Mesendoderm (in vitro differentiated cells): ENCODE measurements around the gene FRMD4A.

ENCODE experiments used
- DNase-seq: peaks from one replicate; pipeline ENCODE4 v3.0.0; 2013
- H2AK5ac ChIP-seq: 2 replicates; pipeline ENCODE4 v1.6.1; 2013; ENCODE audit warnings: low read length, inconsistent platforms
- H2BK120ac ChIP-seq: 2 replicates; pipeline ENCODE4 v1.6.1; 2013; ENCODE audit warnings: low read depth, mild to moderate bottlenecking, low read length, moderate library complexity, mixed read lengths
- H2BK15ac ChIP-seq: replicated peaks from 2 replicates; pipeline ENCODE4 v1.6.1; 2013; ENCODE audit warnings: low read depth, mild to moderate bottlenecking, moderate library complexity
- H2BK5ac ChIP-seq: 2 replicates; pipeline ENCODE4 v1.6.1; 2013; ENCODE audit warnings: low read length, inconsistent platforms
- H3K18ac ChIP-seq: 2 replicates; pipeline ENCODE4 v1.6.1; 2013; ENCODE audit warnings: mild to moderate bottlenecking, low read length, mixed read lengths
- H3K23ac ChIP-seq: one replicate; pipeline ENCODE4 v1.6.1; 2013; ENCODE audit warnings: low read length
- H3K27ac ChIP-seq: 2 replicates; pipeline ENCODE4 v1.5.1; 2013; ENCODE audit warnings: low read depth, mild to moderate bottlenecking, inconsistent platforms, low read length, moderate library complexity
- H3K27me3 ChIP-seq: 2 replicates; pipeline ENCODE4 v1.6.1; 2013; ENCODE audit warnings: low read length, control low read depth, mild to moderate bottlenecking, inconsistent platforms; ENCODE audit not compliant: insufficient read depth, poor library complexity
- H3K36me3 ChIP-seq: 2 replicates; pipeline ENCODE4 v1.6.1; 2013; ENCODE audit warnings: low read length, inconsistent platforms; ENCODE audit not compliant: control insufficient read depth, insufficient read depth
- H3K4ac ChIP-seq: one replicate; pipeline ENCODE4 v1.6.1; 2013; ENCODE audit warnings: low read depth, mild to moderate bottlenecking, low read length, moderate library complexity
- H3K4me1 ChIP-seq: 2 replicates; pipeline ENCODE4 v1.6.1; 2013; ENCODE audit warnings: low read depth, low read length, inconsistent platforms; ENCODE audit not compliant: control insufficient read depth
- H3K4me2 ChIP-seq: 2 replicates; pipeline ENCODE4 v1.6.1; 2013; ENCODE audit warnings: low read length
- H3K4me3 ChIP-seq: 2 replicates; pipeline ENCODE4 v1.5.1; 2013; ENCODE audit warnings: mild to moderate bottlenecking, low read length
- H3K56ac ChIP-seq: one replicate; pipeline ENCODE4 v1.6.1; 2013; ENCODE audit warnings: low read length
- H3K79me1 ChIP-seq: 2 replicates; pipeline ENCODE4 v1.6.1; 2013; ENCODE audit warnings: low read length, inconsistent platforms
- H3K79me2 ChIP-seq: 2 replicates; pipeline ENCODE4 v1.6.1; 2013; ENCODE audit warnings: mild to moderate bottlenecking, low read length; ENCODE audit not compliant: control insufficient read depth, insufficient read depth
- H3K9ac ChIP-seq: 2 replicates; pipeline ENCODE4 v1.6.1; 2013; ENCODE audit warnings: low read length, inconsistent platforms
- H4K5ac ChIP-seq: one replicate; pipeline ENCODE4 v1.6.1; 2013; ENCODE audit warnings: low read length
- H4K8ac ChIP-seq: one replicate; pipeline ENCODE4 v1.6.1; 2013; ENCODE audit warnings: low read depth, mild to moderate bottlenecking, control low read depth, low read length, moderate library complexity
- WGBS: extraction: QIAGEN DNeasy Blood & Tissue Kit; methylation state at CpG from one replicate; pipeline ENCODE4 v1.1.7; 2013; ENCODE audit warnings: low lambda C conversion rate, missing lambda C conversion rate; ENCODE audit not compliant: insufficient coverage; ENCODE audit errors: extremely low coverage; 5-methylcytosine and 5-hydroxymethylcytosine counted together

The FRMD4A gene

GRCh38 chr10:14362104-14362503 lies 31.4 kb upstream of the FRMD4A start:
- no peak overlapping the region for H2BK5ac ChIP-seq
- no peaks in the 10 kb centered on the region for H3K4me1 ChIP-seq
- H3K9ac ChIP-seq = no peak overlapping the region
- H3K4ac ChIP-seq = no peak overlapping the region
- no peak overlapping the region for H3K4me3 ChIP-seq
- no peak overlapping the region for H2BK120ac ChIP-seq
- H3K36me3 ChIP-seq = no peaks in the 10 kb centered on the region
- DNase-seq = no peak
- H3K18ac ChIP-seq = no peak overlapping the region
- H4K5ac ChIP-seq = no peak overlapping the region
- H3K4me2 ChIP-seq = no peak overlapping the region
- no peak overlapping the region for H3K56ac ChIP-seq
- H2AK5ac ChIP-seq = no peak overlapping the region
- no peaks in the 10 kb centered on the region for H3K79me1 ChIP-seq
- no peak overlapping the region for H4K8ac ChIP-seq
- H2BK15ac ChIP-seq = no peak overlapping the region
- no peaks in the 10 kb centered on the region for H3K27me3 ChIP-seq
- H3K79me2 ChIP-seq = no peaks in the 10 kb centered on the region
- no peak overlapping the region for H3K23ac ChIP-seq
- no peak overlapping the region for H3K27ac ChIP-seq

- Histone ChIP-seq H3K36me3 (no peaks in the 10 kb centered on the region), H4K8ac (no peak overlapping the region), H3K56ac (no peak overlapping the region), H3K18ac (no peak overlapping the region), H2AK5ac (no peak overlapping the region), H3K4ac (no peak overlapping the region), H3K9ac (no peak overlapping the region), H3K23ac (no peak overlapping the region), H3K4me1 (no peaks in the 10 kb centered on the region), H3K4me2 (no peak overlapping the region), H3K79me2 (no peaks in the 10 kb centered on the region), H2BK15ac (no peak overlapping the region), H2BK5ac (no peak overlapping the region), H2BK120ac (no peak overlapping the region), H3K79me1 (no peaks in the 10 kb centered on the region), H3K27me3 (no peaks in the 10 kb centered on the region), H3K4me3 (no peak overlapping the region), H3K27ac (no peak overlapping the region), H4K5ac (no peak overlapping the region)
- no CpG with 5 or more reads among the region's 1 CpG for WGBS
- DNase-seq = no peak
Measured at GRCh38 chr10:14360961-14361360, 30.2 kb upstream of the FRMD4A start.

GRCh38 chr10:14360515-14360914 lies 29.8 kb upstream of the FRMD4A start:
- no peak overlapping the region for H3K23ac ChIP-seq
- H3K36me3 ChIP-seq = no peaks in the 10 kb centered on the region
- H3K27ac ChIP-seq = no peak overlapping the region
- no peaks in the 10 kb centered on the region for H3K79me1 ChIP-seq
- H2AK5ac ChIP-seq = no peak overlapping the region
- H2BK120ac ChIP-seq = no peak overlapping the region
- no peak overlapping the region for H3K9ac ChIP-seq
- H4K5ac ChIP-seq = no peak overlapping the region
- no peak overlapping the region for H3K4me3 ChIP-seq
- no peak overlapping the region for H3K4me2 ChIP-seq
- H2BK5ac ChIP-seq = no peak overlapping the region
- no peak overlapping the region for H3K56ac ChIP-seq
- no CpG with 5 or more reads among the region's 4 CpGs for WGBS
- H3K18ac ChIP-seq = no peak overlapping the region
- no peak overlapping the region for H3K4ac ChIP-seq
- DNase-seq = no peak
- no peak overlapping the region for H4K8ac ChIP-seq
- no peaks in the 10 kb centered on the region for H3K4me1 ChIP-seq
- no peaks in the 10 kb centered on the region for H3K79me2 ChIP-seq
- no peak overlapping the region for H2BK15ac ChIP-seq
- H3K27me3 ChIP-seq = no peaks in the 10 kb centered on the region

GRCh38 chr10:14358886-14359573 lies 28.3 kb upstream of the FRMD4A start:
- Histone ChIP-seq H2BK120ac (no peak overlapping the region), H3K79me1 (no peaks in the 10 kb centered on the region), H3K36me3 (no peaks in the 10 kb centered on the region), H3K23ac (no peak overlapping the region), H2BK15ac (no peak overlapping the region), H3K56ac (no peak overlapping the region), H3K18ac (no peak overlapping the region), H3K79me2 (no peaks in the 10 kb centered on the region), H2BK5ac (no peak overlapping the region), H3K9ac (no peak overlapping the region), H3K4me1 (no peaks in the 10 kb centered on the region), H3K27me3 (no peaks in the 10 kb centered on the region), H4K5ac (no peak overlapping the region), H3K4me3 (no peak overlapping the region), H3K27ac (no peak overlapping the region), H3K4me2 (no peak overlapping the region), H2AK5ac (no peak overlapping the region), H3K4ac (no peak overlapping the region), H4K8ac (no peak overlapping the region)
- DNase-seq = no peak
- no CpG with 5 or more reads among the region's 9 CpGs for WGBS

GRCh38 chr10:14356921-14357320 lies 26.2 kb upstream of the FRMD4A start:
- no peak overlapping the region for H3K4me3 ChIP-seq
- DNase-seq = no peak
- H3K27me3 ChIP-seq = no peaks in the 10 kb centered on the region
- no peaks in the 10 kb centered on the region for H3K36me3 ChIP-seq
- no peak overlapping the region for H3K23ac ChIP-seq
- H2BK5ac ChIP-seq = no peak overlapping the region
- no peak overlapping the region for H3K9ac ChIP-seq
- H3K4me2 ChIP-seq = no peak overlapping the region
- H4K8ac ChIP-seq = no peak overlapping the region
- no peak overlapping the region for H4K5ac ChIP-seq
- H2BK120ac ChIP-seq = no peak overlapping the region
- no CpG with 5 or more reads among the region's 3 CpGs for WGBS
- H3K79me1 ChIP-seq = no peaks in the 10 kb centered on the region
- H2AK5ac ChIP-seq = no peak overlapping the region
- no peak overlapping the region for H3K4ac ChIP-seq
- no peak overlapping the region for H3K27ac ChIP-seq
- no peak overlapping the region for H2BK15ac ChIP-seq
- H3K56ac ChIP-seq = no peak overlapping the region
- H3K79me2 ChIP-seq = no peaks in the 10 kb centered on the region
- no peak overlapping the region for H3K18ac ChIP-seq
- H3K4me1 ChIP-seq = peaks cover 2% of the 10 kb centered on the region

- H2AK5ac ChIP-seq = no peak overlapping the region
- H4K5ac ChIP-seq = no peak overlapping the region
- peaks cover 2% of the 10 kb centered on the region for H3K4me1 ChIP-seq
- no peak overlapping the region for H3K18ac ChIP-seq
- H3K36me3 ChIP-seq = no peaks in the 10 kb centered on the region
- no peak overlapping the region for H3K27ac ChIP-seq
- no peak overlapping the region for H3K4me2 ChIP-seq
- H3K4me3 ChIP-seq = no peak overlapping the region
- H2BK15ac ChIP-seq = no peak overlapping the region
- H3K27me3 ChIP-seq = no peaks in the 10 kb centered on the region
- H3K4ac ChIP-seq = no peak overlapping the region
- no peak overlapping the region for H3K9ac ChIP-seq
- no CpG with 5 or more reads among the region's 3 CpGs for WGBS
- DNase-seq = no peak
- H3K79me1 ChIP-seq = no peaks in the 10 kb centered on the region
- no peak overlapping the region for H4K8ac ChIP-seq
- H3K56ac ChIP-seq = no peak overlapping the region
- H3K23ac ChIP-seq = no peak overlapping the region
- no peak overlapping the region for H2BK120ac ChIP-seq
- no peak overlapping the region for H2BK5ac ChIP-seq
- no peaks in the 10 kb centered on the region for H3K79me2 ChIP-seq
Measured at GRCh38 chr10:14355750-14356149, 25.0 kb upstream of the FRMD4A start.
